CD1c-positive myeloid dendritic cell (primary cell): ENCODE data around the gene JDP2.

Experiments
- DNase-seq: peaks from one replicate; pipeline ENCODE4 v3.0.0-alpha.2; 2016; ENCODE audit errors: extremely low spot score

The JDP2 gene

DNA sequence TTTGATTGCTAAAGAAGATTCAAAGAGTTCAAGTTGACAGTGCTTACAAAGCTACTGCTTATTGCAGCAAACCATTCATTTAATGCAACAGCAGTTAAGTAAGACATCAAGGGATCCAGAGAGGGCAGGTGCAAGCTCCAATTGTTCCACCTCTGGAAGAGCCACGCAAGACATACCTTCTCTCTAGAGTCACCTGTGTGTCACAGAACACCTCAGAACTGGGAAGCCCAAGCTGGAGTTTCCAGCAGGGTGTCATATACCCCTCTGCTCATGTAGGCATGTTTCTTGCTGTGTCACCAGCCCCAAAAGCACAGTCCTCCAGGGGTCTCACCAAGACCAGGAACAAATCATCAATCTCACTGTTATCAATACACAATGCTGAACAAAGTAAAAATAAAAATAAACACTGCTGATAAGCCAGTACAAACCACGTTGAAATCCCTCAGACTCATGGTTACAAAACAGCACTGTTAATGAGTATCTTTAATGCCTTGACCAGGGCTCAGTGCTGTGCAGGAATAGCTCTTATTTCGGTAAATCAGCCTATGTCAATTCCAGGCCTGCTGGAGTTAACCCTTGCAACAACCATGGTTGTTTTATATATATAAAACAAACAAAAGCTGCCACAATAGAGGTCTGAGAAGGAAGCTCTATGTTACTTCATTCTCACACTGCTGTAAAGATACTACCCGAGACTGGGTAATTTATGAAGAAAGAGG is 57.0 kb downstream of the JDP2 start:
- no peak for DNase-seq

GRCh38 chr14:75486318-75486717 is 58.5 kb downstream of the JDP2 start:
- no peak for DNase-seq

- DNase-seq: no peak
Observed at GRCh38 chr14:75487155-75487671, 59.4 kb downstream of the JDP2 start.

DNA sequence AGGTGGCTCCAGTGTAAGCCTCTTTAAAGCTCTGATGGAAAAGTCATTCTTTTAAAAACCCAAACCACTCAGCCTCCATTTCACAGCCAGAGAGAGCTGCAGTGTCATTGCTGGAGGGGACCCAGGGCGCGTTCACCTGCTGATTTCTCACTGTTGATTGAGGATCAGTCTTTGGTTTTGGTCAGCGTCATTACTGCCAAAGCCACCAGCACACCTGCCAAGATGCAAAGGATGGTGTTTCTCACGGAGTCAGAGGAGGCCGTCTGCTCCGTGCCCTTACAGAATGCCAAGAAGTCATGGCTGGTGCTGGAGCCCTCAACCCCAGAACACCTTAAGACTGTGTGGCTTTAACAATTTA is 61.6 kb downstream of the JDP2 start:
- no peak for DNase-seq

DNA sequence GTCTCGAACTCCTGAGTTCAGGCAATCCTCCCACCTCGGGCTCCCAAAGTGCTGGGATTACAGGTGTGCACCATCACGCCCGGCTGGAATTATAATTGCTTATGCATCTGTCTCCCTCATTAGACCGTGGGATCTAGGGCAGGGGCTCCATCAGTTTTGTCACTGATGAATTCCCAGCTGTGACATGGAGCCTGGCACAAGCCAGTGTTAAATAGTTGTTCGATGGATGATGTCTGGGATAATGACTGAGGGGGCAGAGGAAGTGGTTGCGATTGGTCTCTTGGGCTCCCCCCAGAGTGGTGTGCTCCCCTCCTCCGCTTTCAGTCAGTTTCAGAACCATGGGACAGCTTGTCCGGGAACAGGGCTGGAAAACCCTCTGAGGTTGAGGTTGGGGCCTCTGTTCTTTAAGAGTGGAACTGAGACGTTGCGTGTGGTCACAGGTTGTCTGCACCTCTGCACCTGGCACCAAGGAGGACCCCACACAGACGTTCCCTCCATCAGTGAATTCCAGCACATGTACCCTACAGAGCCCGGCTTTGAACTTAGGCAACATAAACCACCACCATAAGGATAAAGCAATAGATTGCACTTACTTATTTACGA is 63.7 kb downstream of the JDP2 start:
- DNase-seq: no peak

DNA sequence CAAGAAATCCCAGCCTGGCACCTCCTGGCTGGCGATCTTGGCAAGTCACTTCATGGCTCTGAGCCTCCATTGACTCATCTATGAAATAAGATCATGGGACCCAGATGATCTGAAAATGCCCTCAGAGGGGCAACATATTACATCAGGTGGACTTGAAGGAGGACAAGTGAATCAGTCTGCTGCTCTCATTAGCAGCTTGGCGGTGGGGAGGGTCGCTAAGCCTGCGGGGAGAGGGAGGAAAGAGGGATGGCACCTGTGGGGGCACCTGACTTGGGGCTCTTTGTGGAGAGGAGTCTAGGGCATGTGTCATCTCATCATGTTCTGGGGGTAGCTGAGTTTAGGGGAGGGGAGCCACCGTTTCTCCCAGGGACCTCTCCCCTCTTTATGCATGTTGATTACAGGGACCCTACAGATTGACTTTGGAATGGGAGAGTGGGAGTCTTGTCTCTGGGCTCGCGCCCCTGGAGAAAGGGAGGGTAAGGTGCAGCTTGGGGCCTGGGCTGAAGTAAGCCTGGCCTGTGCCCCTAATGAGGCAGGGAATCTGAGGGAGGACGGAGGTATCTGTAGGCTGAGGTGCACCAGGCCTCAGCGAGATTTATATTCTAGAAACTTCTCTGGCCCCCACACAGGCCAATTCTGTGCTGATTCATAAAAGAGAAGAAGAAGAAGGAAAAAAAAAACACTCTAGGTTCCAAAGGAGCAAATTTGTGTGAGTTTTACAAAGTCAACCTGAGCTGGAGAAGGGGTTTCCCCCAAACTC is 65.2 kb downstream of the JDP2 start:
- no peak for DNase-seq

GRCh38 chr14:75493592-75494087 is 65.8 kb downstream of the JDP2 start:
- DNase-seq: no peak

DNA sequence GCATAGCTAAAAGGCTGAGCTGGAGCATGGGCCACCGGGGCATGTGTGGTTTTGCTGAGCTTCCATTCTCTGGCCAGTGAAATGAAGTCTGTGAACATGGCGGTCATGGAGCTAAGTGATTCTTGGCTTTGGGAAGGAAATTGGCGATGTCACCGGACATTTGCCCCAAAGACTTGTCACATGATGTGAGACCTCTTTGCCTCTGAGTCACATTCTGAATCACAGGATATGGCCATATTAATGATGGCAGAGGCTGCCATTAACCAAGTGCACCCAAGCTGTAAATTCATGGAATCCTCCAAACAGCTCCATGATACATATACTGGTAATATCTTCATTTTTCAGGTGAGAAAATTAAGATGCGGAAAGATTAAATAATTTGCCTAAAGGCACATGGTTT is 67.1 kb downstream of the JDP2 start:
- DNase-seq: no peak

DNA sequence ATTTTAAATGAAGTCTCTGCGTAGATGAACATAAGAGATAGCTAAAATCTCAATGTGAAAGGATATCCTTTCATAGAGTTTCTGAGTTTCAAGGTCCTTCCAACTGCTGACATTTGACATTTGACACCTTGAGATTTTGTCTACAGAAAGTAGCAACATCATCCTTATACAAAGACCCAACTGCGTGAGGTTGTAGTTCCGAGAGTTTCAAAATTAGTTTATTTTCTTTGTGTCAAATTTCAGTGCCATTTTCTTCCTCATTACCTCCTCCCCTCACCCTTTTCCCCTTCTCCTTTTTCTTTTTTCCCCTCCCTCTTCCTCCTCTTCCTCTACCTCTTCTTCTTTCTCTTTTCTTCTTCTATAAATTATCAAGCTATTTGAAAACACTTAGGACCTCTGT is 67.6 kb downstream of the JDP2 start:
- no peak for DNase-seq

DNA sequence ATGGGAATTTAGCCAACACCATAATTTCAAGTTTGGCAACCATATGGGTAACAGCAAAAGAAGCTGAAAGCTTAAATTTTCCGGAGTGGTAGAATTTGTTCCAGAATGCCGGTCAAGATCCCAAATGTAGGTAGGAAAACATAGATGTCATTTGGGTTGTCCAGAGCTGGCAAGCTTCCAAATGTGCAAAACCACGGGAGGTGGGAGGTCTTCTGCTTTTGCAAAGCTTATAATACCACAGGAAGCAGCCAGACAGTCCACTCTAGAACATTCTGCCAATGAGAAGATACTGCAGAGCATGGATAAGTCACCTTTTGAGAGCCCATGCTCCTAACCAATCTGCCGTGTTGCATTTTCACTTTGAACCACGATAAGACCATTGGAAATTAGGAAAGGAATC is 68.1 kb downstream of the JDP2 start:
- peak; percentile 63 for DNase-seq

GRCh38 chr14:75496755-75497154 is 68.9 kb downstream of the JDP2 start:
- DNase-seq: no peak

GRCh38 chr14:75497191-75497590 is 69.4 kb downstream of the JDP2 start:
- DNase-seq: peak; percentile 78

DNA sequence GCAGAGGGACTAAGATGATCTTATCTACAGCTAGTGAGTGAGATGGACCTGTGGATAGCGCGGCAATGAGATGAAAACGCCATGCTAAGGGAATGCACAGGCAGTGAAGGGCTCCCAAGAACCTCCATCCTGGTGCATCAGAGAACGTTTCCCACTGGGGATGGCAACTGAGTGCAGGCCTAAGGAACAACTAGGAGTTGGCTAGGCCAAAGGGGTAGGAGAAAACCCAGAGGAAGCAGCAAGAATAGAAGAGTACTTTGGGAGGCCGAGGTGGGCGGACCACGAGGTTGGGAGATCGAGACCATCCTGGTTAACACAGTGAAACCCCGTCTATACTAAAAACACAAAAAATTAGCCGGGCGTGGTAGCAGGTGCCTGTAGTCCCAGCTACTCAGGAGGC is 69.9 kb downstream of the JDP2 start:
- DNase-seq: no peak

- no peak for DNase-seq
Observed at GRCh38 chr14:75499084-75499875, 71.5 kb downstream of the JDP2 start.

GRCh38 chr14:75501080-75501479 is 73.3 kb downstream of the JDP2 start:
- no peak for DNase-seq

DNA sequence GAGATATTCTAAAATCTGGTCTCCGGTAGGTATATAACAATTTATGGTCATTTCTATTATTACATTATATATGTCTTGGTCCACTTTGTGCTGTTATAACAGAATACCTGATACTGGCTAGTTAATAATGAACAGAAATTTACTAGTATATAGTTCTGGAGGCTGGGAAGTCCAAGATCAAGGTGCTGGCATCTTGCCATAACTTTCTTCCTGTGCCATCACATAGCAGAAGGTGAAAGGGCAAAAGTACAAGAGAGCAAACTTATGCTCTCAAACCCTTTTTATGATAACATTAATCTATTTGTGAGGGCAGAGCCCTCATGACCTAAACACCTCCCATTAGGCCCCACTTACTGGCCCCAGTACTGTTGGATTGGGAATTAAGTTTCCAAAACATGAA is 76.6 kb downstream of the JDP2 start:
- DNase-seq: no peak

GRCh38 chr14:75506930-75507329 is 79.1 kb downstream of the JDP2 start:
- DNase-seq: no peak

GRCh38 chr14:75510547-75510946 is 82.7 kb downstream of the JDP2 start:
- no peak for DNase-seq

GRCh38 chr14:75511201-75511600 is 83.4 kb downstream of the JDP2 start:
- DNase-seq: no peak

DNA sequence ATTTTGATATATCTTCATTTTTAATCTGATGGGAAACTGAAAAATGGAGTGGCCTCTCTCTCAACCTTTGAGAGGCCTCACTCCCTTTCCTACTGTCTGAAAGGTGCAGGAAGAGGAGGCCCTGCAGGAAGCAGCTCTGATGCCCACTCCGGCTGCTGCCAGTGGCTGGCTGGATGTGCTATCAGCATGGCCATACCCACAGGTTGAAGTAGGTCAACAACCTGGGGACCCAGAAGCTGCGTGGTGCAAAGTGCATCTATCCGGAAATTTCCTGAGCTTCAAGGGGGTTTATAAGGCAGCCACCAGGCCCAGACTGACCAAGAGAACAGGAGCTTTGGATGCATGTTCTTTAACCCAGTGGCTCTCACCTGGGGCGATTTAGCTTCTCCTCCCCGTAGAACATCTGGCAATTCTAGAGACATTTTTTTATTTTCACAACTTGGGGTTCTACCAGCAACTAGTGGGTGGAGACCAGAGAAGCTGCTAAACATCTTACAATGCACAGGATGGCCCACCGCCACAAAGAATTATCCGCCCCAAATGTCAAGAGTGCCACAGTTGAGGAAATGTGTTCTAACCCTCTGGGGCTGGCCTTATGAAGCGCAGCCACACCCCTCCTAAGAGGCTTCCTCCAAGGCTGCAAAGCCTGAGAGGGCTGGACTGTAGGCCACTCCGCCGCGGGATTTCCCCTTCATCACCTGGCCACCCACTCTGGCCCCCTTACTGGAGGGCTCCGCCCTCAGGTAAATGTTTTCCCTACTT is 86.3 kb downstream of the JDP2 start:
- DNase-seq: no peak
